ENCODE measurements around the gene ARL6IP1. TPM values are rescaled to one million over a fixed set of nuclear protein-coding genes. Genes with fewer than 3 reads are reported as not detected.

ARL6IP1 gene
- polyA plus RNA-seq, 1 donor (not counting 4 experiments of a cell fraction or from before 2014, with no cell fraction given): 178 TPM

GRCh38 chr16:18816286-18816685, 14.9 kb upstream of the ARL6IP1 start:
- no peak for FAIRE-seq
- Histone ChIP-seq H3K4me3 (ENCODE audit: control insufficient read depth in 2 of 3, extremely low read depth in 1 of 3, insufficient read depth in 2 of 3, low read depth in 1 of 3, low read length in 3 of 3) (no peak overlapping the region), H2AFZ (ENCODE audit: control insufficient read depth, low read length) (no peak overlapping the region), H3K27me3 (ENCODE audit: control insufficient read depth, extremely low read depth, insufficient read depth, low read length) (no peaks in the 10 kb centered on the region), H3K4me1 (ENCODE audit: control insufficient read depth, extremely low read depth, insufficient read depth, low read length) (no peaks in the 10 kb centered on the region), H3K4me2 (ENCODE audit: control insufficient read depth, extremely low read depth, insufficient read depth, low read depth, low read length) (no peak overlapping the region), H3K79me2 (ENCODE audit: control insufficient read depth, insufficient read depth, low read length) (no peaks in the 10 kb centered on the region), H3K9ac (ENCODE audit: control insufficient read depth, extremely low read depth, insufficient read depth, low read length) (no peak overlapping the region), H3K9me3 (ENCODE audit: control insufficient read depth, low read depth, low read length) (no peaks in the 10 kb centered on the region), H3K36me3 (ENCODE audit: control insufficient read depth in 2 of 2, extremely low read depth in 1 of 2, insufficient read depth in 2 of 2, low read length in 2 of 2) (peaks cover 11 to 13% of the 10 kb centered on the region in 2 experiments), H3K9me1 (ENCODE audit: control insufficient read depth, extremely low read depth, insufficient read depth, low read length) (no peaks in the 10 kb centered on the region), H3K27ac (ENCODE audit: control insufficient read depth, insufficient read depth, low read length) (no peak overlapping the region), H4K20me1 (ENCODE audit: control insufficient read depth, extremely low read depth, insufficient read depth, low read length) (no peaks in the 10 kb centered on the region)
- DNase-seq (ENCODE audit: low read depth, low spot score): no peak
- dilution Hi-C loops (cut with MboI; ENCODE audit: extremely low pct_ligation_motif_present, low sequenced_read_pairs): no loop called here
- no peak for TF ChIP-seq CTCF (optimal IDR thresholded peaks at IDR 0.05 in 1 of 3, IDR thresholded peaks at IDR 0.05 in 1 of 3, conservative IDR thresholded peaks at IDR 0.05 in 1 of 3; ENCODE audit: extremely low read depth in 1 of 3, insufficient read depth in 2 of 3, low read length in 3 of 3)
- no peak for TF ChIP-seq EZH2 (IDR thresholded peaks at IDR 0.05; ENCODE audit: low read length)

GRCh38 chr16:18811925-18812324, 10.6 kb upstream of the ARL6IP1 start:
- H3K27ac ChIP-seq (ENCODE audit: control insufficient read depth, insufficient read depth, low read length): no peak overlapping the region
- no peak overlapping the region for H3K9ac ChIP-seq (ENCODE audit: control insufficient read depth, extremely low read depth, insufficient read depth, low read length)
- dilution Hi-C loops (cut with MboI; ENCODE audit: extremely low pct_ligation_motif_present, low sequenced_read_pairs): no loop called here
- H3K9me3 ChIP-seq (ENCODE audit: control insufficient read depth, low read depth, low read length): no peaks in the 10 kb centered on the region
- DNase-seq (ENCODE audit: low read depth, low spot score): no peak
- no peaks in the 10 kb centered on the region for H3K27me3 ChIP-seq (ENCODE audit: control insufficient read depth, extremely low read depth, insufficient read depth, low read length)
- peaks cover 3% of the 10 kb centered on the region for H3K79me2 ChIP-seq (ENCODE audit: control insufficient read depth, insufficient read depth, low read length)
- no peak overlapping the region for H2AFZ ChIP-seq (ENCODE audit: control insufficient read depth, low read length)
- H3K9me1 ChIP-seq (ENCODE audit: control insufficient read depth, extremely low read depth, insufficient read depth, low read length): no peaks in the 10 kb centered on the region
- H3K36me3 ChIP-seq (ENCODE audit: control insufficient read depth in 2 of 2, extremely low read depth in 1 of 2, insufficient read depth in 2 of 2, low read length in 2 of 2): peaks cover 17 to 27% of the 10 kb centered on the region in 2 experiments
- no peak for FAIRE-seq
- no peaks in the 10 kb centered on the region for H4K20me1 ChIP-seq (ENCODE audit: control insufficient read depth, extremely low read depth, insufficient read depth, low read length)
- H3K4me2 ChIP-seq (ENCODE audit: control insufficient read depth, extremely low read depth, insufficient read depth, low read depth, low read length): no peak overlapping the region
- TF ChIP-seq EZH2 (IDR thresholded peaks at IDR 0.05; ENCODE audit: low read length) (no peak), CTCF (optimal IDR thresholded peaks at IDR 0.05 in 1 of 3, IDR thresholded peaks at IDR 0.05 in 1 of 3, conservative IDR thresholded peaks at IDR 0.05 in 1 of 3; ENCODE audit: extremely low read depth in 1 of 3, insufficient read depth in 2 of 3, low read length in 3 of 3) (no peak)
- H3K4me1 ChIP-seq (ENCODE audit: control insufficient read depth, extremely low read depth, insufficient read depth, low read length): no peaks in the 10 kb centered on the region
- H3K4me3 ChIP-seq (ENCODE audit: control insufficient read depth in 2 of 3, extremely low read depth in 1 of 3, insufficient read depth in 2 of 3, low read depth in 1 of 3, low read length in 3 of 3): no peak overlapping the region

Measured in keratinocyte (primary cell).